Measurements from ENCODE around the gene FANCL.

GRCh38 chr2:58237741-58238140 is 3.4 kb downstream of the FANCL start:
- TF ChIP-seq TCF12 (IDR thresholded peaks at IDR 0.05; ENCODE audit: low read depth) (no peak), YY1 (IDR thresholded peaks at IDR 0.05; ENCODE audit: low read depth) (no peak), EP300 (IDR thresholded peaks at IDR 0.05; ENCODE audit: borderline replicate concordance) (no peak), NFIC (IDR thresholded peaks at IDR 0.05) (no peak), REST (IDR thresholded peaks at IDR 0.05; ENCODE audit: low read depth) (no peak), TAF1 (IDR thresholded peaks at IDR 0.05; ENCODE audit: low read depth) (no peak), CREB1 (IDR thresholded peaks at IDR 0.05; ENCODE audit: low read depth) (no peak), USF1 (IDR thresholded peaks at IDR 0.05) (no peak)

Measured in Ishikawa (cell line).